ENCODE data around the gene PIRT.

DNA sequence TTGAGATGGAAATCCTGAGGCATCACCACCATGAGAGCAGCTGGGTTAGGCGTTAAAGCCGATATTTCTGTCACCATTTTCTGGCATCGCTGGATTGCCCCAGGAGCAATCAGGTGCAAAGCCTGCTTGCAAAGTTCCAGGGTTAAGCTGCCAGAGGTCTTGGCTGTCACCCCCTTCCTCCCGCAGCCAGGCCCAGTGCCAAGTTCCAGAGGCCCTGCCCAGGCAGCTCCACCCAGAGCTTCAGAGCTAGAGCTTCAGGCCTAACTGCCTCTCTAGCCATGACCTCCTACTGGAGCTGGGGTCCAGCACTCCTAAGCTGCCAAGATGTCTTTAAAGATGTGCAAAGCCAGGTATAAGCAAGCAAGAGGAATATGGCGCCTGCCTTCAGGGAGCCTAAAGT, 25.2 kb downstream of the PIRT start:
- TF ChIP-seq CTCF (IDR thresholded peaks at IDR 0.05 in 8 of 11, conservative IDR thresholded peaks at IDR 0.05 in 3 of 11) (no peak), POLR2A (IDR thresholded peaks at IDR 0.05) (no peak), POLR2AphosphoS5 (IDR thresholded peaks at IDR 0.05) (no peak)

Data from spleen (tissue), 7 donors.